SK-N-MC (cell line): Measurements from ENCODE around the gene OR1L6.

Experiments used
- DNase-seq: peaks from one replicate; pipeline ENCODE4 v3.0.0-alpha.2; 2011; ENCODE audit warnings: low read depth, low spot score
- H3K27ac ChIP-seq: fragments of 200-600 bp; sonication (generic); 2 replicates; pipeline ENCODE4 v1.5.1; 2016; ENCODE audit warnings: mixed run types
- H3K36me3 ChIP-seq: fragments of 200-600 bp; sonication (generic); 2 replicates; pipeline ENCODE4 v1.6.1; 2017; ENCODE audit warnings: antibody characterized with exemption, low read length, mixed read lengths; ENCODE audit not compliant: insufficient read depth
- H3K4me3 ChIP-seq: fragments of 200-600 bp; sonication (generic); 2 replicates; pipeline ENCODE4 v1.5.1; 2016
- H3K9ac ChIP-seq: fragments of 200-600 bp; sonication (generic); 2 replicates; pipeline ENCODE4 v1.8.0; 2017; ENCODE audit warnings: mixed run types, mixed read lengths; ENCODE audit not compliant: insufficient read length
- H3K9me3 ChIP-seq: fragments of 200-600 bp; sonication (generic); 2 replicates; pipeline ENCODE4 v1.6.1; 2017; ENCODE audit warnings: low read depth, mild to moderate bottlenecking, antibody characterized with exemption, low read length, moderate library complexity, mixed read lengths
- EZH2 ChIP-seq: fragments of 200-600 bp; sonication (generic); IDR thresholded peaks from one replicate; pipeline ENCODE4 v1.6.1; 2017; ENCODE audit warnings: antibody characterized with exemption
- FOXP2 ChIP-seq: optimal IDR thresholded peaks from 2 replicates; pipeline ENCODE3; 2011; ENCODE audit warnings: mild to moderate bottlenecking, moderate library complexity; ENCODE audit not compliant: insufficient read depth; ENCODE audit errors: extremely low read length, control extremely low read depth
- POLR2AphosphoS5 ChIP-seq: IDR thresholded peaks from 2 replicates; pipeline ENCODE4 v1.6.1; 2012; ENCODE audit warnings: mild to moderate bottlenecking, low read depth, low read length, borderline replicate concordance

Gene OR1L6

DNA sequence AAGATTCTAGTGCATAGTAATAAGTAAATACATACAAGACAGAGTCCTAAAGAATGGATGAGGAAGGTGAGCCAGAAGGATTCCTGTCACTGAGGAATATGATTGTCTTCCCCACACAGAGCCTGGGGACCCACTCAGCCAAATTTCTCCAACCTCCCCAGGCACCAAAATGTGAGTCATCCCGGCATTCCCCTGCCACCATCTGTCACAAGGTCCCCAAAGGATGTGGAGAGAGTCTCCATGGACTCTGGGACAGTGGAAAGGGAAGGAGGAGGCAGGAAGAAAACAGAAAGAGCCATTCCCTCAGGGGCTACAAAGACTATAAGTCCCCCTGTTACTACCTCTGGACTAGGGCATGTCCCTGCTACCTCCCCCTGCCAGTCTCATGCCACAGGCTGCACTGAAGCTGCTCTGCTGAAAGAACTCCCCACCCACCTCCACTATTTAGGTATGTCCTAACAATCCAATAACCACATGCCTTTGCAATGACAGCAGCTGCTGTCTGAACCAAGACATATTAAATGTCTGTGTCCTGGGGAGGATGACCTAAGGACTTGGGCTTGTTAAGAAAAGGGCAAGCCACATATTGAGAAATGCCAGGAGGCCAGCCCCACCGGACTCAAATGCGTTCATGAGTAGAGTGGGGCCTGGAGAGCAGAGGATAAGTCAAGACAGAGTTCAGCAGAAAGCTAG, 36.0 kb downstream of the OR1L6 start:
- Histone ChIP-seq H3K9ac (no peak overlapping the region), H3K27ac (no peak overlapping the region), H3K4me3 (no peak overlapping the region), H3K9me3 (no peaks in the 10 kb centered on the region), H3K36me3 (no peaks in the 10 kb centered on the region)
- TF ChIP-seq EZH2 (no peak), POLR2AphosphoS5 (no peak), FOXP2 (no peak)
- no peak for DNase-seq

DNA sequence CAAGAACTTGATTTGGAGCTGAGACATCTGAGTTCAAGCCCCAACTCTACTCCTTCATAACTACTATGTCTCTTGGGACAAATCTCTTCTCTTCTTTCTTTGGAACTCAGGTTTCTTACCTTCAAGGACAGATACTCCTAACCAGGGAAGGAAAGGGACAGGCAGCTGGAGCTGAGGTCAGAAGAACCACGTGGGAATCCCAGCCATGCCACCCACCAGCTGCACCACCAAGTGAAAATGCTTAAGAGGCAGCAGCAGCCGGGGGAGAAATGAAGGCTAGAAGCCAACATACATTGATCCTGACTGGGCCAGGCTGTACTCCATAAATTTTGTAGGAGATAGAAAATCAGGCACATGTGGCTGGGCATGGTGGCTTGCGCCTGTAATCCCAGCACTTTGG, 37.1 kb downstream of the OR1L6 start:
- no peak for DNase-seq
- Histone ChIP-seq H3K4me3 (no peak overlapping the region), H3K9me3 (no peaks in the 10 kb centered on the region), H3K9ac (no peak overlapping the region), H3K27ac (no peak overlapping the region), H3K36me3 (no peaks in the 10 kb centered on the region)
- TF ChIP-seq FOXP2 (no peak), POLR2AphosphoS5 (no peak), EZH2 (no peak)

DNA sequence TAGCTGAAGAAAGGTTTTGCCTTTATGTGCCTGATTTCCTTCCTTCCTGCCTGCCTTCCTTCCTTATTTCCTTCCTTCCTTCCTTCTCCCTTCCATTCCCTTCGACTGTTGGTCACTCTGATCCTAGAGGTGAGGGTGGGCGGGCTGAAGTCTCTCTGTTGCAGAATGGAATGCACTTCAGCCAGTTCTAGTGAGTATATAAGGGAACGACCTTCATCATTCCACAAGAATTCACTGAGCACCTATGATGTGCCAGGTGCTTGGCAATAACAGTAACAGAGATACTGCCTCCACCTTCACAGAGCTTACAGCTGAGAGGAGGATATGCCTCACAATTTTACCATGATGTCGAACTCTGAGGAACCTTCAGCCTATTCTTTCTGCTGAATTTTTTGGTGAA, 37.9 kb downstream of the OR1L6 start:
- Histone ChIP-seq H3K4me3 (no peak overlapping the region), H3K36me3 (no peaks in the 10 kb centered on the region), H3K27ac (no peak overlapping the region), H3K9me3 (no peaks in the 10 kb centered on the region), H3K9ac (no peak overlapping the region)
- no peak for DNase-seq
- no peak for TF ChIP-seq POLR2AphosphoS5
- TF ChIP-seq FOXP2: no peak
- TF ChIP-seq EZH2: no peak

DNA sequence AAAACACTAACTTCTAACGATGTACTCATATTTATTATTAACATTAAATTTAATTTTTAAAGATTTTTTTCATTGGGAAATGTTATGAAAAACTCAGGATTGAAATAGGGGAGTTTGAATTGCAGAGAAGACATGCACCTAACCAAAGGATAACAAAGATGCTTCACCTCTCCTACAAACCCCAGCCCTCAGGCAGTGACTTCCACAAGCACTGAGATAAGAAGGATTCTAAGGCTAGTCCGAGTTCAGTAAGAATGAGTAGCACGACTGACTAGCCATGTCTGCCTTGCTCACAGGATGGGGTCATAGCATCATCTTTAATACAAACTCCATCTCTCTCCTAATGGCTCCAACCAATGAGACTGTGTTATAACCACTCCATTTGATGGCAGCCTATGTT, 39.6 kb downstream of the OR1L6 start:
- Histone ChIP-seq H3K9me3 (no peaks in the 10 kb centered on the region), H3K4me3 (no peak overlapping the region), H3K9ac (no peak overlapping the region), H3K36me3 (no peaks in the 10 kb centered on the region), H3K27ac (no peak overlapping the region)
- TF ChIP-seq FOXP2: no peak
- no peak for TF ChIP-seq POLR2AphosphoS5
- TF ChIP-seq EZH2: no peak
- DNase-seq: no peak

DNA sequence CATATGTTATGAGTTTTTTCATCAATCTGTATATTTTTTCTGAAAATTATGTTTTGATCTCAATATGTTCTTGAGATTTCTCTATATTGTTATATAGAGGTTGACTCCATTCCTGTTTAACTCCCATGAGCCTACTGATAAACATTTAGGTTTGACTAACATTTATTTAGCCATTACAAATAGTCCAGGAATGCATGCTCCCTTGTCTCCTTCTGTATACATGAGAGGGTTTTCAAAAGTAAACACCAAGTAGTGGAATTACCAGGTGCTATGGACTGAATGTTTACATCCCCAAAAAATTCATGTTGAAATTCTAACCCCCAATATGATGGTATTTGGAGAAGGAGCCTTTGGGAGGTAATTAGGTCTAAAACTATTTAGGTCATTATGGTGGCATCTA, 43.2 kb downstream of the OR1L6 start:
- no peak overlapping the region for H3K4me3 ChIP-seq
- no peaks in the 10 kb centered on the region for H3K9me3 ChIP-seq
- no peaks in the 10 kb centered on the region for H3K36me3 ChIP-seq
- H3K9ac ChIP-seq: no peak overlapping the region
- no peak for DNase-seq
- TF ChIP-seq POLR2AphosphoS5: no peak
- TF ChIP-seq FOXP2: no peak
- no peak for TF ChIP-seq EZH2
- no peak overlapping the region for H3K27ac ChIP-seq

DNA sequence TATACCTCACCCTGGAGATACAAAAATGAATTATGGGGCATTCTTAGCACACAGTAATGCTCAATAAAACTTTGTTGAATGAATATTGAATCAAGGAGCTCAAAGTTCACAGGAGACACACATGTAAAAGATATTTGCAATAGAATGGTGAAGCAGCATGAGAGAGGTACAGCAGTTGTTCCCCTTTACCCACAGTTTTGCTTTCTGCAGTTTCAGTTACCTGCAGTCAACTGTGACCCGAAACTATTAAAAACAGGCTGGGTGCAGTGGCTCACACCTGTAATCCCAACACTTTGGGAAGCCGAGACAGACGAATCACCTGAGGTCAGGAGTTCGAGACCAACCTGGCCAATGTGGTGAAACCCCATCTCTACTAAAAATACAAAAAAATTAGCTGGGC, 44.2 kb downstream of the OR1L6 start:
- TF ChIP-seq POLR2AphosphoS5 (no peak), FOXP2 (no peak), EZH2 (no peak)
- Histone ChIP-seq H3K4me3 (no peak overlapping the region), H3K9me3 (no peaks in the 10 kb centered on the region), H3K9ac (no peak overlapping the region), H3K36me3 (no peaks in the 10 kb centered on the region), H3K27ac (no peak overlapping the region)
- no peak for DNase-seq

DNA sequence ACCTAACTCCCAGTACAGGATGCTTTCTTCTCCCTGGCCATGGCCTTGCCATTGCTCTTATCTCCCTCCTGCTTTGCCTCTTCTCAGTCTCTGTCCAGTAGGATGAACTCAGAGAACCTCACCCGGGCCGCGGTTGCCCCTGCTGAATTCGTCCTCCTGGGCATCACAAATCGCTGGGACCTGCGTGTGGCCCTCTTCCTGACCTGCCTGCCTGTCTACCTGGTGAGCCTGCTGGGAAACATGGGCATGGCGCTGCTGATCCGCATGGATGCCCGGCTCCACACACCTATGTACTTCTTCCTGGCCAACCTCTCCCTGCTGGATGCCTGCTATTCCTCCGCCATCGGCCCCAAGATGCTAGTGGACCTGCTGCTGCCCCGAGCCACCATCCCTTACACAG, 46.7 kb downstream of the OR1L6 start, which contains the start of gene OR5C1:
Gene OR5C1 (plus strand): TSS at position 103 of the 400 bp plus-strand sequence. CDS start 0 bp downstream, at position 103.
- Histone ChIP-seq H3K27ac (no peak within 1 kb of the TSS), H3K36me3 (no peaks in the 10 kb centered on the region), H3K9me3 (no peaks in the 10 kb centered on the region), H3K9ac (no peak within 1 kb of the TSS), H3K4me3 (no peak within 1 kb of the TSS)
- TF ChIP-seq FOXP2 (no peak), POLR2AphosphoS5 (no peak), EZH2 (no peak)
- no peak for DNase-seq

DNA sequence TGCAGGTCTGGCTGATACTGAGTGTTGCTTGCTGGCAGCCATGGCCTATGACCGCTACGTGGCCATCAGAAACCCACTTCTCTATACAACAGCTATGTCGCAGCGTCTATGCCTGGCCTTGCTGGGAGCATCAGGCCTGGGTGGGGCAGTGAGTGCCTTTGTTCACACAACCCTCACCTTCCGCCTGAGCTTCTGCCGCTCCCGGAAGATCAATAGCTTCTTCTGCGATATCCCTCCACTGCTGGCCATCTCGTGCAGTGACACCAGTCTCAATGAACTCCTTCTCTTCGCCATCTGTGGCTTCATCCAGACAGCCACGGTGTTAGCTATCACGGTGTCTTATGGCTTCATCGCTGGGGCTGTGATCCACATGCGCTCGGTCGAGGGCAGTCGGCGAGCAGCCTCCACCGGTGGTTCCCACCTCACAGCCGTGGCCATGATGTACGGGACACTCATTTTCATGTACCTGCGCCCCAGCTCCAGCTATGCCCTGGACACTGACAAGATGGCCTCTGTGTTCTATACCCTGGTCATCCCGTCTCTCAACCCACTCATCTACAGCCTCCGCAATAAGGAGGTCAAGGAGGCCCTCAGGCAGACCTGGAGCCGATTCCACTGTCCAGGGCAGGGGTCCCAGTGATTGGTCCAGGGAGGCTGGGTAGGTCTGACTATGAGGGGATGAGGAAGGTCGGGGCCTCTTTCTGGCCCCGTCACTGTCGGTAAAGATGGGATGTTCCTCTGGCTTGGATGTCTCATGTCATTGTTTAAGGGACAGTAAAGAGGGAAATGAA, 47.3 kb downstream of the OR1L6 start:
- no peak for DNase-seq
- Histone ChIP-seq H3K9ac (no peak overlapping the region), H3K4me3 (no peak overlapping the region), H3K9me3 (no peaks in the 10 kb centered on the region), H3K27ac (no peak overlapping the region), H3K36me3 (no peaks in the 10 kb centered on the region)
- no peak for TF ChIP-seq POLR2AphosphoS5
- TF ChIP-seq EZH2: no peak
- TF ChIP-seq FOXP2: no peak
